ENCODE results near the gene PLAGL2. TPM values are rescaled to one million over a fixed set of nuclear protein-coding genes. Genes with fewer than 3 reads are reported as not detected.

The PLAGL2 gene
- total and polyA plus RNA-seq, 4 donors: 4.6 to 15.8 (median 12.9) TPM

- no peak for ATAC-seq (ENCODE audit: insufficient read depth, low FRiP score)
- Histone ChIP-seq H3K27ac (ENCODE audit: low read depth in 1 of 2, low read length in 1 of 2) (no peak overlapping the region), H3K9ac (ENCODE audit: insufficient read depth in 1 of 2, low read length in 2 of 2) (no peak overlapping the region), H3K9me3 (ENCODE audit: control insufficient read depth in 4 of 4, insufficient read depth in 3 of 4, low read length in 3 of 4) (no peaks in the 10 kb centered on the region), H3K27me3 (ENCODE audit: control insufficient read depth in 3 of 3, insufficient read depth in 3 of 3, low read length in 2 of 3) (no peaks in the 10 kb centered on the region), H3K4me1 (ENCODE audit: control insufficient read depth in 5 of 5, insufficient read depth in 5 of 5, low read length in 5 of 5) (peaks cover 0 to 10% (median 2%) of the 10 kb centered on the region in 5 donors), H3K36me3 (ENCODE audit: control insufficient read depth in 4 of 4, insufficient read depth in 4 of 4, low read length in 4 of 4) (peaks cover 15 to 52% (median 29%) of the 10 kb centered on the region in 4 donors), H3K4me3 (no peak overlapping the region)
- TF ChIP-seq CTCF (IDR thresholded peaks at IDR 0.05; ENCODE audit: control extremely low read depth, extremely low read depth): no peak
- DNase-seq: no peak
- WGBS, 2 donors: 95 to 97% methylated on average over 5 of the region's 5 CpGs
These were observed 47.2 kb downstream of the PLAGL2 start for GRCh38 chr20:32160341-32160740.

- ATAC-seq (ENCODE audit: insufficient read depth, low FRiP score): no peak
These were observed 47.7 kb downstream of the PLAGL2 start for GRCh38 chr20:32159766-32160221.

GRCh38 chr20:32158943-32159660 is 48.4 kb downstream of the PLAGL2 start:
- H3K27ac ChIP-seq (ENCODE audit: low read depth in 1 of 2, low read length in 1 of 2): no peak overlapping the region
- no peaks in the 10 kb centered on the region for H3K27me3 ChIP-seq (ENCODE audit: control insufficient read depth in 3 of 3, insufficient read depth in 3 of 3, low read length in 2 of 3)
- no peak overlapping the region for H3K9ac ChIP-seq (ENCODE audit: insufficient read depth in 1 of 2, low read length in 2 of 2)
- TF ChIP-seq CTCF (IDR thresholded peaks at IDR 0.05; ENCODE audit: control extremely low read depth, extremely low read depth): no peak
- peaks cover 15 to 40% (median 28%) of the 10 kb centered on the region in 4 donors for H3K36me3 ChIP-seq (ENCODE audit: control insufficient read depth in 4 of 4, insufficient read depth in 4 of 4, low read length in 4 of 4)
- H3K4me1 ChIP-seq (ENCODE audit: control insufficient read depth in 5 of 5, insufficient read depth in 5 of 5, low read length in 5 of 5): peaks cover 0 to 10% (median 3%) of the 10 kb centered on the region in 5 donors
- WGBS, 2 donors: 96 to 99% methylated on average over 4 of the region's 4 CpGs
- no peak for DNase-seq
- no peaks in the 10 kb centered on the region for H3K9me3 ChIP-seq (ENCODE audit: control insufficient read depth in 4 of 4, insufficient read depth in 3 of 4, low read length in 3 of 4)
- no peak for ATAC-seq (ENCODE audit: insufficient read depth, low FRiP score)
- no peak overlapping the region for H3K4me3 ChIP-seq

More at GRCh38 chr20:32159766-32160221, 47.7 kb downstream of the PLAGL2 start:
- peaks cover 0 to 10% (median 3%) of the 10 kb centered on the region in 5 donors for H3K4me1 ChIP-seq (ENCODE audit: control insufficient read depth in 5 of 5, insufficient read depth in 5 of 5, low read length in 5 of 5)
- no peak overlapping the region for H3K27ac ChIP-seq (ENCODE audit: low read depth in 1 of 2, low read length in 1 of 2)
- no peaks in the 10 kb centered on the region for H3K27me3 ChIP-seq (ENCODE audit: control insufficient read depth in 3 of 3, insufficient read depth in 3 of 3, low read length in 2 of 3)
- no peak overlapping the region for H3K9ac ChIP-seq (ENCODE audit: insufficient read depth in 1 of 2, low read length in 2 of 2)
- 72 to 83% methylated on average over 5 of the region's 5 CpGs for whole genome bisulfite sequencing, 2 donors
- TF ChIP-seq CTCF (IDR thresholded peaks at IDR 0.05; ENCODE audit: control extremely low read depth, extremely low read depth): no peak
- H3K4me3 ChIP-seq: no peak overlapping the region
- DNase-seq: no peak
- H3K36me3 ChIP-seq (ENCODE audit: control insufficient read depth in 4 of 4, insufficient read depth in 4 of 4, low read length in 4 of 4): peaks cover 15 to 46% (median 31%) of the 10 kb centered on the region in 4 donors
- no peaks in the 10 kb centered on the region for H3K9me3 ChIP-seq (ENCODE audit: control insufficient read depth in 4 of 4, insufficient read depth in 3 of 4, low read length in 3 of 4)
